Breast epithelium (tissue), 4 donors: ENCODE data around the gene ZBTB5. TPM values are rescaled to one million over a fixed set of nuclear protein-coding genes. Genes with fewer than 3 reads are reported as not detected.
A peak's percentile ranks its signal among the peaks of the same experiment; 100 is the strongest.

Experiments used
- DNase-seq, 2 donors: peaks; one replicate each; pipeline ENCODE4 v3.0.0-alpha.2; 2019; ENCODE audit warnings: low spot score in 2 of 2
- H3K27ac ChIP-seq, 2 donors: fragments of 200-600 bp; sonication (generic) in 1 of 2; one replicate each; pipeline ENCODE4 v1.5.1; 2016 to 2019; ENCODE audit warnings: mild to moderate bottlenecking in 1 of 2
- H3K27me3 ChIP-seq, 2 donors: fragments of 200-600 bp; sonication (generic) in 1 of 2; one replicate each; pipeline versions ENCODE4 v1.5.1 to v1.6.0; 2017 to 2019; ENCODE audit warnings: control low read depth in 1 of 2, mild to moderate bottlenecking in 1 of 2
- H3K36me3 ChIP-seq: fragments of 200-600 bp; one replicate; pipeline ENCODE4 v1.5.1; 2019
- H3K4me1 ChIP-seq, 2 donors: fragments of 200-600 bp; sonication (generic); one replicate each; pipeline ENCODE4 v1.5.1; 2016 to 2019; ENCODE audit warnings: control low read depth in 1 of 2
- H3K4me3 ChIP-seq, 3 donors: fragments of 200-600 bp; sonication (generic); 1 replicate in 2 of 3; 2 replicates in 1 of 3; pipeline ENCODE4 v1.5.1; 2016 to 2019; ENCODE audit warnings: mild to moderate bottlenecking in 3 of 3, moderate library complexity in 2 of 3
- H3K9me3 ChIP-seq, 2 donors: fragments of 200-600 bp; sonication (generic) in 1 of 2; one replicate each; pipeline ENCODE4 v1.5.1; 2016 to 2019; ENCODE audit warnings: control low read depth in 1 of 2
- CTCF ChIP-seq, 3 donors: fragments of 450-650 bp; IDR thresholded peaks; one replicate each; pipeline ENCODE4 v1.5.1; 2016 to 2017; ENCODE audit warnings: antibody characterized with exemption in 3 of 3, mild to moderate bottlenecking in 3 of 3, moderate library complexity in 3 of 3
- POLR2A ChIP-seq: fragments of 450-650 bp; IDR thresholded peaks from one replicate; pipeline ENCODE4 v1.6.1; 2016; ENCODE audit warnings: antibody characterized with exemption, mild to moderate bottlenecking, moderate library complexity
- POLR2AphosphoS5 ChIP-seq, 3 donors: sonication (generic); formaldehyde crosslinking; IDR thresholded peaks; one replicate each; pipeline ENCODE4 v1.6.1; 2017; ENCODE audit warnings: antibody characterized with exemption in 3 of 3
- intact Hi-C: fragments of 100-400 bp; cut with DNase I; formaldehyde crosslinking; loops from one replicate; pipeline ENCODE4 v1.15.1; 2023; ENCODE audit warnings: low total_unique reads
- total RNA-seq, 3 donors: library from RNA; depleted of rRNA; stranded (reverse); fragments of >200 nt; gene quantifications; one replicate each; pipeline ENCODE4 v1.1.0, GENCODE V29; 2016

ZBTB5 gene
- total RNA-seq, 3 donors from 2014 or later = 10.6 to 21.5 (median 14.7) TPM

- intact Hi-C loops = no loop called here
- Histone ChIP-seq H3K4me3 (no peak overlapping the region), H3K27me3 (no peaks in the 10 kb centered on the region), H3K4me1 (no peaks in the 10 kb centered on the region), H3K36me3 (peaks cover 12% of the 10 kb centered on the region), H3K27ac (peak overlapping the region in 1 of 2 donors; percentile 25), H3K9me3 (no peaks in the 10 kb centered on the region)
- TF ChIP-seq CTCF (IDR thresholded peaks at IDR 0.05) = no peak
- TF ChIP-seq POLR2A = no peak
- no peak for TF ChIP-seq POLR2AphosphoS5 (IDR thresholded peaks at IDR 0.05)
- DNase-seq = no peak
Measured at GRCh38 chr9:37503736-37504135, 38.5 kb upstream of the ZBTB5 start.

GRCh38 chr9:37501957-37502596 is 36.8 kb upstream of the ZBTB5 start:
- Histone ChIP-seq H3K4me1 (no peaks in the 10 kb centered on the region), H3K27ac (no peak overlapping the region), H3K9me3 (no peaks in the 10 kb centered on the region), H3K36me3 (peaks cover 17% of the 10 kb centered on the region), H3K27me3 (no peaks in the 10 kb centered on the region), H3K4me3 (no peak overlapping the region)
- intact Hi-C loops = no loop called here
- TF ChIP-seq POLR2A = no peak
- TF ChIP-seq POLR2AphosphoS5 (IDR thresholded peaks at IDR 0.05) = no peak
- TF ChIP-seq CTCF (IDR thresholded peaks at IDR 0.05) = no peak
- no peak for DNase-seq

- no peak overlapping the region for H3K27ac ChIP-seq
- intact Hi-C loops = loop anchor here (2.0 to 10.0 kb wide), 2 partner anchors 44 to 1964 kb away; no protein-coding TSS in a partner anchor
- no peaks in the 10 kb centered on the region for H3K27me3 ChIP-seq
- no peak overlapping the region for H3K4me3 ChIP-seq
- DNase-seq = no peak
- no peaks in the 10 kb centered on the region for H3K9me3 ChIP-seq
- no peaks in the 10 kb centered on the region for H3K4me1 ChIP-seq
- TF ChIP-seq POLR2AphosphoS5 (IDR thresholded peaks at IDR 0.05) (no peak), POLR2A (no peak), CTCF (IDR thresholded peaks at IDR 0.05) (no peak)
- peaks cover 17% of the 10 kb centered on the region for H3K36me3 ChIP-seq
Measured at GRCh38 chr9:37499297-37499696, 34.0 kb upstream of the ZBTB5 start.

GRCh38 chr9:37498457-37498856 is 33.2 kb upstream of the ZBTB5 start:
- Histone ChIP-seq H3K36me3 (peaks cover 17% of the 10 kb centered on the region), H3K4me3 (no peak overlapping the region), H3K27me3 (no peaks in the 10 kb centered on the region), H3K27ac (no peak overlapping the region), H3K9me3 (no peaks in the 10 kb centered on the region), H3K4me1 (no peaks in the 10 kb centered on the region)
- TF ChIP-seq CTCF (IDR thresholded peaks at IDR 0.05) (no peak), POLR2A (no peak), POLR2AphosphoS5 (IDR thresholded peaks at IDR 0.05) (no peak)
- no peak for DNase-seq
- intact Hi-C loops = loop anchor here (2.0 to 10.0 kb wide), 2 partner anchors 44 to 1964 kb away; no protein-coding TSS in a partner anchor

GRCh38 chr9:37497320-37497719 is 32.1 kb upstream of the ZBTB5 start:
- Histone ChIP-seq H3K36me3 (peaks cover 8% of the 10 kb centered on the region), H3K9me3 (no peaks in the 10 kb centered on the region), H3K27ac (no peak overlapping the region), H3K27me3 (no peaks in the 10 kb centered on the region), H3K4me3 (no peak overlapping the region), H3K4me1 (no peaks in the 10 kb centered on the region)
- intact Hi-C loops = loop anchor here (10.0 kb wide), 1 partner anchor 1963 kb away; no protein-coding TSS in a partner anchor
- no peak for TF ChIP-seq POLR2AphosphoS5 (IDR thresholded peaks at IDR 0.05)
- no peak for TF ChIP-seq CTCF (IDR thresholded peaks at IDR 0.05)
- TF ChIP-seq POLR2A = no peak
- no peak for DNase-seq
